SK-N-MC (cell line): ENCODE measurements around the gene CNIH2.

ENCODE experiments used
- EZH2 ChIP-seq: fragments of 200-600 bp; sonication (generic); IDR thresholded peaks from one replicate; pipeline ENCODE4 v1.6.1; 2017; ENCODE audit warnings: antibody characterized with exemption
- POLR2AphosphoS5 ChIP-seq: IDR thresholded peaks from 2 replicates; pipeline ENCODE4 v1.6.1; 2012; ENCODE audit warnings: mild to moderate bottlenecking, low read depth, low read length, borderline replicate concordance

- no peak for TF ChIP-seq POLR2AphosphoS5
- TF ChIP-seq EZH2: no peak
Observed at GRCh38 chr11:66233301-66233700, 44.7 kb upstream of the CNIH2 start.
